T-helper 2 cell treated with Interferon-gamma antibody and Interleukin-4, amounts not matched to agents 5 μg/mL and 100 μg/mL, for 36 hours (primary cell): ENCODE results near the gene GOLGA6L26.
"Not testable (repeated sequence)": the region's sequence is repeated elsewhere in the genome, so short reads cannot be mapped to it uniquely, and the experiment has no call there.

Source experiments
- DNase-seq: peaks from one replicate; pipeline ENCODE4 v3.0.0; 2021; ENCODE audit warnings: low spot score
- H3K27ac Mint-ChIP-seq: one replicate; pipeline ENCODE4 v1.8.0; 2021; ENCODE audit warnings: mild to moderate bottlenecking, mixed read lengths
- H3K27me3 Mint-ChIP-seq: one replicate; pipeline ENCODE4 v1.8.0; 2021; ENCODE audit warnings: low read depth, mixed read lengths
- H3K36me3 Mint-ChIP-seq: one replicate; pipeline ENCODE4 v1.8.0; 2021; ENCODE audit warnings: low read depth, mixed read lengths
- H3K4me1 Mint-ChIP-seq: one replicate; pipeline ENCODE4 v1.8.0; 2021; ENCODE audit warnings: low read depth, mixed read lengths
- H3K4me3 Mint-ChIP-seq: one replicate; pipeline ENCODE4 v1.8.0; 2022; ENCODE audit warnings: mild to moderate bottlenecking, moderate library complexity, mixed read lengths
- H3K9me3 Mint-ChIP-seq: one replicate; pipeline ENCODE4 v1.8.0; 2021; ENCODE audit warnings: mixed read lengths

GOLGA6L26 gene

DNA sequence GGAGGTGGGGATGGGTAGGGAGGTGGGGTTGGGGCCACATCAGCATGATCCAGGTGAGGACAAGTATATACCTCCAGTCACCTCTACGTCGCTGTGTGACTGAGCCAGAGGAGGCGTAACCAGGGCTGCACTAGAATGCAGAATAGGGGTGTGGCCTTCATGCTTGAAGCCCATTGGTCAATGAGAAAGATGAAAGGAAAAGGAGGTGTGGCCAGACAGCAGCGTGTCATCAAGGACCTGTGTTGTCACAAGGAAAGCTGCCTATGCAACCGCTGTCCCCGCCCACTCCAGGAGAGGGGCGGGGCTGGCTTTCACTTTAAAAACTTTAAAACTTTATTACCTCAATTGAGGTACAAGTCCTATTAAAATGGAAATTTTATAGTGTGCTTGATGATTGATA is at the start of gene GOLGA6L26:
TSS of gene GOLGA6L26 (minus strand) at position 101 of the 400 bp plus-strand sequence. CDS start at position 40, 61 bp downstream.
- not testable (repeated sequence) for DNase-seq, H3K36me3 Mint-ChIP-seq, H3K27me3 Mint-ChIP-seq, H3K27ac Mint-ChIP-seq, H3K4me3 Mint-ChIP-seq, H3K9me3 Mint-ChIP-seq, H3K4me1 Mint-ChIP-seq

GRCh38 chr15:23381192-23381591 is 47.2 kb upstream of the GOLGA6L26 start:
- H3K9me3 Mint-ChIP-seq, H3K36me3 Mint-ChIP-seq, H3K27me3 Mint-ChIP-seq, DNase-seq, H3K4me1 Mint-ChIP-seq, H3K27ac Mint-ChIP-seq, H3K4me3 Mint-ChIP-seq: not testable (repeated sequence)

GRCh38 chr15:23380700-23381099 is 46.7 kb upstream of the GOLGA6L26 start:
- not testable (repeated sequence) for H3K36me3 Mint-ChIP-seq, H3K4me1 Mint-ChIP-seq

GRCh38 chr15:23378946-23379345 is 45.0 kb upstream of the GOLGA6L26 start:
- H3K4me3 Mint-ChIP-seq, H3K27ac Mint-ChIP-seq, DNase-seq, H3K27me3 Mint-ChIP-seq, H3K4me1 Mint-ChIP-seq, H3K36me3 Mint-ChIP-seq, H3K9me3 Mint-ChIP-seq: not testable (repeated sequence)

More at GRCh38 chr15:23380700-23381099, 46.7 kb upstream of the GOLGA6L26 start:
- not testable (repeated sequence) for H3K27me3 Mint-ChIP-seq, H3K9me3 Mint-ChIP-seq, DNase-seq, H3K4me3 Mint-ChIP-seq, H3K27ac Mint-ChIP-seq

DNA sequence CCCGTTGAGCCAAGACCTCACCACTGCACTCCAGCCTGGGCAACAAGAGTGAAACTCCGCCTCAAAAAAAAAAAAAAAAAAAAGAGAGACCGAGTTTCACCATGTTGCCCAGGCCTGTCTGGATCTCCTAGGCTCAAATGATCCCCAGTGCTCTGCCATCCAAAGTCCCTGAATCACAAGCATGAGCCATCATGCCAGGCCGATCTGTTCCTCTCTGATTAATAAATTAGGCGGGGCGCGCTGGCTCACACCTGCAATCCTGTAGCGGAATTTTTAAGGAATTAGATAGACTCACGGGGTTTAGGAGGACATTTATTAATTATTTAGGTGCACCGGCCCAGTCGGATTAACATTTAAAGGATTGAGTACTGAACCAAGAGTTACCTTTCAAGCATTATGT is 40.2 kb upstream of the GOLGA6L26 start:
- H3K4me3 Mint-ChIP-seq, H3K4me1 Mint-ChIP-seq, H3K27ac Mint-ChIP-seq: not testable (repeated sequence)

GRCh38 chr15:23372891-23373600 is 39.0 kb upstream of the GOLGA6L26 start:
- H3K27ac Mint-ChIP-seq, H3K4me1 Mint-ChIP-seq, H3K27me3 Mint-ChIP-seq, H3K9me3 Mint-ChIP-seq, DNase-seq, H3K36me3 Mint-ChIP-seq, H3K4me3 Mint-ChIP-seq: not testable (repeated sequence)

More for the DNA sequence above, 40.2 kb upstream of the GOLGA6L26 start:
- not testable (repeated sequence) for DNase-seq, H3K9me3 Mint-ChIP-seq, H3K27me3 Mint-ChIP-seq, H3K36me3 Mint-ChIP-seq

- DNase-seq, result no peak
- Mint-ChIP-seq H3K9me3 (no peaks in the 10 kb centered on the region), H3K27me3 (peaks cover 2% of the 10 kb centered on the region), H3K36me3 (no peaks in the 10 kb centered on the region), H3K4me1 (no peaks in the 10 kb centered on the region), H3K4me3 (no peak overlapping the region), H3K27ac (no peak overlapping the region)
These were observed 38.3 kb upstream of the GOLGA6L26 start for GRCh38 chr15:23372284-23372683.

DNA sequence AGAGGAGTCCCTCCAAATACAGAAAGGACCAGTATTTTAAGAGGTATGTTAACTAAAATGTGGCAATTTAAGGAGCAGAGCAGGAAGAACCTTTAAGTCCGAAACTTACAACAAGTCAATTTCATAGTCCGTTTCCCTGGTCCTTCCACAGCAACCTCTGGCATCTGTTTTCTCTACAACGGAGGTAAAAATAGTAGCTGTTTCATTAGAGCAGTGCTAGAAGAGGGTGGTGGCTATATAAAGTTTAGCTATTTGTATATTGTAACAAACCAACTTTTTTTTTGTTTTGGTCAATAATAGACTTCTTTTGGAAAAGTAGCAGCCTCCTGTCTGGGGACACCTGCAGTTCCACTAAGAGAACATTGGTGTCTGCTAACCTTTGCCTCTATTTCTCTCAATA is 37.9 kb upstream of the GOLGA6L26 start:
- not testable (repeated sequence) for H3K9me3 Mint-ChIP-seq, H3K36me3 Mint-ChIP-seq, H3K27ac Mint-ChIP-seq, H3K4me3 Mint-ChIP-seq, H3K27me3 Mint-ChIP-seq, DNase-seq, H3K4me1 Mint-ChIP-seq

GRCh38 chr15:23371134-23371533 is 37.1 kb upstream of the GOLGA6L26 start:
- H3K36me3 Mint-ChIP-seq, H3K4me1 Mint-ChIP-seq, H3K4me3 Mint-ChIP-seq, H3K9me3 Mint-ChIP-seq, H3K27me3 Mint-ChIP-seq, H3K27ac Mint-ChIP-seq, DNase-seq: not testable (repeated sequence)

- Mint-ChIP-seq H3K36me3 (no peaks in the 10 kb centered on the region), H3K27me3 (no peaks in the 10 kb centered on the region), H3K4me3 (no peak overlapping the region), H3K9me3 (no peaks in the 10 kb centered on the region), H3K27ac (no peak overlapping the region), H3K4me1 (no peaks in the 10 kb centered on the region)
- no peak for DNase-seq
These were observed 36.6 kb upstream of the GOLGA6L26 start for GRCh38 chr15:23370578-23370977.

DNA sequence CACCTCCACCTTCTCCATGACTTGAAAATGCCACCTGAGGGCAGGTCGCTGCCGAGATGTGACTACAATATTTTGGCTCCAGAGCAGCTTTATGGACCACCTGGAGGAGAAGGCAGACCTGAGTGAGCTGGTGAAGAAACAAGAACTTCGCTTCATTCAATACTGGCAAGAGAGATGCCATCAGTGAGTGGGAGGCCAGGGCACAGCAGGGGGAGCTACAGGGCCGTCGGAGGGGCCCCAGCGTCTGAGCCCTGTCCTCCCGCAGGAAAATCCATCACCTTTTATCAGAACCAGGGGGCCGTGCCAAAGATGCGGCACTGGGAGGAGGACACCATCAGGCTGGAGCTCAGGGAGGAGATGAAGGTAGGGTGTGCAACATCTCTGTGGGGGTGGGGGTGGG is 30.3 kb upstream of the GOLGA6L26 start:
- H3K27ac Mint-ChIP-seq, H3K9me3 Mint-ChIP-seq, H3K4me1 Mint-ChIP-seq, H3K36me3 Mint-ChIP-seq, H3K27me3 Mint-ChIP-seq, DNase-seq, H3K4me3 Mint-ChIP-seq: not testable (repeated sequence)

GRCh38 chr15:23362622-23363021 is 28.6 kb upstream of the GOLGA6L26 start:
- H3K36me3 Mint-ChIP-seq, H3K9me3 Mint-ChIP-seq, DNase-seq, H3K27ac Mint-ChIP-seq, H3K4me1 Mint-ChIP-seq, H3K27me3 Mint-ChIP-seq, H3K4me3 Mint-ChIP-seq: not testable (repeated sequence)

DNA sequence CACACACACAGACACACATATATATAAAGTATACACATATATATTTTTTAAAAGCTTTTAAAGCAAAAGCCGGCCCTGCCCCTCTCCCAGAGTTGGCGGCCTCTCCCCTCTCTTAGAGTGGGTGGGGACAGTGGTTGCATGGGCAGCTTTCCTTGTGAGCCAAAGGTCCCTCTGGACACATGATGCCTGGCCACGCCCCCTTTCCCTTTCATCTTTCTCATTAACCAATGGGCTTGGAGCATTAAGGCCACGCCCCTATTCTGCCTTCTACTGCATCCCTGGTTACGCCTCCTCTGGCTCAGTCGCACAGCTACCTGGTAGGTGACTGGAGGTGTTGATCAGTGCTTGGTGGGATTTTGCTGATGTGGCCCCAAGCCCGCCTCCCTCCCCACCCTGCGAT is 20.5 kb upstream of the GOLGA6L26 start, which contains the start of gene GOLGA8S:
TSS of gene GOLGA8S (plus strand) at position 301 of the 400 bp plus-strand sequence. CDS start at position 363, 62 bp downstream.
- not testable (repeated sequence) for H3K36me3 Mint-ChIP-seq, H3K9me3 Mint-ChIP-seq, DNase-seq, H3K27me3 Mint-ChIP-seq, H3K27ac Mint-ChIP-seq, H3K4me3 Mint-ChIP-seq, H3K4me1 Mint-ChIP-seq

DNA sequence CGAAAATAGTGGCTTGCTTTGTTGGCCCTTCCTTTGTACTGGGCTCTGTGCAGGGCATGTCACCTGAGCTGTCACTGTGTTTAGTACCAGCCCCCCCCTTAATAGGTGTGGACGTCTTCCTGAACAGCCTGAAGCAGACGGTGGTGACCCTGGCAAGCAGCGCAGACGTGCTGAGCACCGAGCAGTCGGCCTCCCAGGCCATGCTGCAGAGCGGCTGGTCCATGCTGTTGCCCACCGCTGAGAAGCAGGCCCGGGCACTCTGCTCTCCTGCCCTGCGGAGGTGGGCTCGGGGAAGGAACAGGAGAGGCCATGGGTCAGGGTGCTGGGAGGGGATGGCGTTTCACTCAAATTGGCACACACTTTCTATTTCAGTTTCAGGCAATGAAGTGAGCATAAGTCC is 22.8 kb downstream of the GOLGA6L26 start:
- not testable (repeated sequence) for H3K4me3 Mint-ChIP-seq, H3K9me3 Mint-ChIP-seq, H3K27ac Mint-ChIP-seq, H3K4me1 Mint-ChIP-seq, H3K27me3 Mint-ChIP-seq, DNase-seq
- peaks cover 34% of the 10 kb centered on the region for H3K36me3 Mint-ChIP-seq

GRCh38 chr15:23305921-23306320 is 28.1 kb downstream of the GOLGA6L26 start:
- Mint-ChIP-seq H3K4me1 (peaks cover 21% of the 10 kb centered on the region), H3K4me3 (peak overlapping the region; percentile 30), H3K36me3 (peaks cover 32% of the 10 kb centered on the region)
- H3K9me3 Mint-ChIP-seq, DNase-seq, H3K27me3 Mint-ChIP-seq, H3K27ac Mint-ChIP-seq: not testable (repeated sequence)
